Nephron (organoid): ENCODE results near the gene ASB8.
"Not testable (repeated sequence)": the region's sequence is repeated elsewhere in the genome, so short reads cannot be mapped to it uniquely, and the experiment has no call there.

Experiments used
- H3K27ac Mint-ChIP-seq, 3 experiments: 2 replicates each; pipeline ENCODE4 v1.8.0; 2020; ENCODE audit warnings: mixed read lengths in 3 of 3, mild to moderate bottlenecking in 2 of 3, moderate library complexity in 1 of 3
- H3K27me3 Mint-ChIP-seq: 2 replicates; pipeline ENCODE4 v1.8.0; 2021; ENCODE audit warnings: low read depth, mild to moderate bottlenecking, moderate library complexity, mixed read lengths
- H3K36me3 Mint-ChIP-seq: 2 replicates; pipeline ENCODE4 v1.8.0; 2020; ENCODE audit warnings: low read depth, mixed read lengths
- H3K4me1 Mint-ChIP-seq: 2 replicates; pipeline ENCODE4 v1.8.0; 2020; ENCODE audit warnings: mixed read lengths
- H3K4me3 Mint-ChIP-seq, 3 experiments: 2 replicates each; pipeline ENCODE4 v1.8.0; 2020; ENCODE audit warnings: mild to moderate bottlenecking in 3 of 3, mixed read lengths in 3 of 3, moderate library complexity in 2 of 3
- H3K9me3 Mint-ChIP-seq: 2 replicates; pipeline ENCODE4 v1.8.0; 2020; ENCODE audit warnings: mixed read lengths
- TF ChIP-seq, protein P1 (sequence below), 3 experiments: fragments of 200-600 bp; sonication (generic); IDR thresholded peaks; one replicate each; pipeline ENCODE4 v1.5.0; 2021; ENCODE audit warnings: antibody characterized with exemption in 3 of 3; ENCODE audit not compliant: unreplicated experiment in 3 of 3

ASB8 gene

DNA sequence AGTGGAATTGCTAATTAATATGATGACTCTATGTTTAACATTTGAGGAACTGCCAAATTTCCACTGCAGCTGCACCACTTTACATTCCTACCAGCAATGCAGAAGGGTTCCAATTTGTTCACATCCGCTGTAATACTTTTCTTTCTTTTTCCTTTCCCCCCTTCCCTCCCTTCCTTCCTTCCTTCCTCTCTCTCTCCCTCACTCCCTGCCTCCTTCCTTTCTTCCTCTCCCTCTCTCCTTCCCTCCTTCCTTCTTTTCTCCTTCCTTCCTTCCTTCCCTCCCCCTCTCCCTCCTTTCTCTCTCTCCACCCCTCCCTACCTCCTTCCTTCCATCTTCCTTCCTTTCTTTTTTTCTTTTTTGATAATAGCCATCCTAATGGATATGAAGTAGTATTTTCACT is 41.4 kb downstream of the ASB8 start:
- Mint-ChIP-seq H3K27ac (no peak overlapping the region), H3K4me3 (no peak overlapping the region), H3K4me1 (peaks cover 21% of the 10 kb centered on the region), H3K36me3 (no peaks in the 10 kb centered on the region), H3K27me3 (peaks cover 13% of the 10 kb centered on the region), H3K9me3 (no peaks in the 10 kb centered on the region)
- TF ChIP-seq, protein P1, sequence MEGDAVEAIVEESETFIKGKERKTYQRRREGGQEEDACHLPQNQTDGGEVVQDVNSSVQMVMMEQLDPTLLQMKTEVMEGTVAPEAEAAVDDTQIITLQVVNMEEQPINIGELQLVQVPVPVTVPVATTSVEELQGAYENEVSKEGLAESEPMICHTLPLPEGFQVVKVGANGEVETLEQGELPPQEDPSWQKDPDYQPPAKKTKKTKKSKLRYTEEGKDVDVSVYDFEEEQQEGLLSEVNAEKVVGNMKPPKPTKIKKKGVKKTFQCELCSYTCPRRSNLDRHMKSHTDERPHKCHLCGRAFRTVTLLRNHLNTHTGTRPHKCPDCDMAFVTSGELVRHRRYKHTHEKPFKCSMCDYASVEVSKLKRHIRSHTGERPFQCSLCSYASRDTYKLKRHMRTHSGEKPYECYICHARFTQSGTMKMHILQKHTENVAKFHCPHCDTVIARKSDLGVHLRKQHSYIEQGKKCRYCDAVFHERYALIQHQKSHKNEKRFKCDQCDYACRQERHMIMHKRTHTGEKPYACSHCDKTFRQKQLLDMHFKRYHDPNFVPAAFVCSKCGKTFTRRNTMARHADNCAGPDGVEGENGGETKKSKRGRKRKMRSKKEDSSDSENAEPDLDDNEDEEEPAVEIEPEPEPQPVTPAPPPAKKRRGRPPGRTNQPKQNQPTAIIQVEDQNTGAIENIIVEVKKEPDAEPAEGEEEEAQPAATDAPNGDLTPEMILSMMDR (IDR thresholded peaks at IDR 0.05; ENCODE audit: unreplicated experiment in 3 of 3) = no peak

- H3K27me3 Mint-ChIP-seq = peaks cover 17% of the 10 kb centered on the region
- H3K36me3 Mint-ChIP-seq = not testable (repeated sequence)
These were observed 46.0 kb downstream of the ASB8 start for GRCh38 chr12:48111312-48111693.

GRCh38 chr12:48110691-48111311 is 46.5 kb downstream of the ASB8 start:
- peaks cover 17% of the 10 kb centered on the region for H3K27me3 Mint-ChIP-seq
- H3K27ac Mint-ChIP-seq = no peak overlapping the region
- no peaks in the 10 kb centered on the region for H3K9me3 Mint-ChIP-seq
- TF ChIP-seq, protein P1 (IDR thresholded peaks at IDR 0.05; ENCODE audit: unreplicated experiment in 3 of 3) = no peak
- peaks cover 8% of the 10 kb centered on the region for H3K4me1 Mint-ChIP-seq
- no peaks in the 10 kb centered on the region for H3K36me3 Mint-ChIP-seq
- H3K4me3 Mint-ChIP-seq = no peak overlapping the region

More at GRCh38 chr12:48111312-48111693, 46.0 kb downstream of the ASB8 start:
- not testable (repeated sequence) for H3K4me1 Mint-ChIP-seq, H3K27ac Mint-ChIP-seq, H3K4me3 Mint-ChIP-seq, H3K9me3 Mint-ChIP-seq

- Mint-ChIP-seq H3K27me3 (peaks cover 14% of the 10 kb centered on the region), H3K4me1 (peaks cover 16% of the 10 kb centered on the region), H3K4me3 (peak overlapping the region in 1 of 3 experiments; percentile 22), H3K9me3 (no peaks in the 10 kb centered on the region), H3K27ac (no peak overlapping the region), H3K36me3 (no peaks in the 10 kb centered on the region)
- TF ChIP-seq, protein P1 (IDR thresholded peaks at IDR 0.05; ENCODE audit: unreplicated experiment in 3 of 3) = no peak
These were observed 47.9 kb downstream of the ASB8 start for GRCh38 chr12:48109424-48109823.

GRCh38 chr12:48106681-48107613 is 50.4 kb downstream of the ASB8 start:
- Mint-ChIP-seq H3K27me3 (peaks cover 4% of the 10 kb centered on the region), H3K36me3 (no peaks in the 10 kb centered on the region), H3K4me1 (peaks cover 29% of the 10 kb centered on the region), H3K4me3 (peak overlapping the region; percentile 90 to 95 (median 92)), H3K27ac (peak overlapping the region; percentile 97 to 99 (median 99)), H3K9me3 (no peaks in the 10 kb centered on the region)
- TF ChIP-seq, protein P1 (IDR thresholded peaks at IDR 0.05; ENCODE audit: unreplicated experiment in 3 of 3) = no peak

GRCh38 chr12:48105867-48106680 is 51.2 kb downstream of the ASB8 start, which contains the start of gene SENP1:
Gene SENP1, minus strand, starts transcription at chr12:48106079. Its CDS starts 4,607 bp downstream, at chr12:48101472.
- Mint-ChIP-seq H3K27me3 (peaks cover 4% of the 10 kb centered on the region), H3K9me3 (no peaks in the 10 kb centered on the region), H3K4me1 (peaks cover 29% of the 10 kb centered on the region), H3K36me3 (no peaks in the 10 kb centered on the region), H3K4me3 (peak within 1 kb of the TSS; percentile 90 to 95 (median 92)), H3K27ac (peak within 1 kb of the TSS; percentile 97 to 99 (median 99))
- TF ChIP-seq, protein P1 (IDR thresholded peaks at IDR 0.05; ENCODE audit: unreplicated experiment in 3 of 3) = peak; percentile 14 to 23 (median 14)
